Mesenchymal stem cell (in vitro differentiated cells and primary cell): ENCODE measurements around the gene PRXL2A.

Experiments used
- DNase-seq: peaks from one replicate; pipeline ENCODE4 v3.0.0-alpha.2; 2013
- H2AFZ ChIP-seq: one replicate; pipeline ENCODE4 v1.6.1; 2013; ENCODE audit warnings: low read depth, mild to moderate bottlenecking, control low read depth, inconsistent platforms, low read length, moderate library complexity
- H2AK5ac ChIP-seq: 2 replicates; pipeline ENCODE4 v1.6.1; 2013; ENCODE audit warnings: low read length, moderate library complexity, mild to moderate bottlenecking, inconsistent platforms; ENCODE audit not compliant: severe bottlenecking
- H2BK120ac ChIP-seq: one replicate; pipeline ENCODE4 v1.6.1; 2013; ENCODE audit warnings: low read depth, mild to moderate bottlenecking, inconsistent platforms, low read length, moderate library complexity
- H2BK12ac ChIP-seq, 2 experiments: one replicate each; pipeline ENCODE4 v1.6.1; 2013; ENCODE audit warnings: inconsistent platforms in 2 of 2, low read length in 2 of 2, mild to moderate bottlenecking in 2 of 2, moderate library complexity in 2 of 2, control low read depth in 1 of 2
- H2BK15ac ChIP-seq: one replicate; pipeline ENCODE4 v1.6.1; 2013; ENCODE audit warnings: mild to moderate bottlenecking, low read depth, inconsistent platforms; ENCODE audit not compliant: poor library complexity, severe bottlenecking
- H2BK5ac ChIP-seq: 2 replicates; pipeline ENCODE4 v1.6.1; 2013; ENCODE audit warnings: low read depth, mild to moderate bottlenecking, low read length, control low read depth, inconsistent platforms; ENCODE audit not compliant: poor library complexity, severe bottlenecking
- H3K14ac ChIP-seq, 2 experiments: one replicate each; pipeline ENCODE4 v1.6.1; 2013; ENCODE audit warnings: inconsistent platforms in 2 of 2, low read length in 2 of 2, control low read depth in 1 of 2, mild to moderate bottlenecking in 1 of 2, moderate library complexity in 1 of 2
- H3K18ac ChIP-seq, 2 experiments: one replicate each; pipeline ENCODE4 v1.6.1; 2013; ENCODE audit warnings: inconsistent platforms in 2 of 2, low read length in 2 of 2, control low read depth in 1 of 2, low read depth in 1 of 2, mild to moderate bottlenecking in 1 of 2
- H3K23ac ChIP-seq, 2 experiments: one replicate each; pipeline ENCODE4 v1.6.1; 2013; ENCODE audit warnings: inconsistent platforms in 2 of 2, low read length in 2 of 2, mild to moderate bottlenecking in 2 of 2, moderate library complexity in 2 of 2, control low read depth in 1 of 2
- H3K27ac ChIP-seq: 2 replicates; pipeline ENCODE4 v1.5.1; 2013; ENCODE audit warnings: mild to moderate bottlenecking, moderate library complexity, low read length, control low read depth, inconsistent platforms; ENCODE audit not compliant: poor library complexity, severe bottlenecking
- H3K27me3 ChIP-seq, 2 experiments: 2 replicates each; pipeline versions ENCODE4 v1.6.1 to v1.7.0; 2013; ENCODE audit warnings: low read length in 2 of 2, mild to moderate bottlenecking in 2 of 2, moderate library complexity in 2 of 2, control low read depth in 1 of 2, inconsistent platforms in 1 of 2; ENCODE audit not compliant: control insufficient read depth in 1 of 2, insufficient read depth in 1 of 2
- H3K36me3 ChIP-seq, 2 experiments: 2 replicates each; pipeline versions ENCODE4 v1.6.1 to v1.7.0; 2013; ENCODE audit warnings: low read length in 2 of 2, control low read depth in 1 of 2, inconsistent platforms in 1 of 2, low read depth in 1 of 2, mild to moderate bottlenecking in 1 of 2; ENCODE audit not compliant: insufficient read depth in 2 of 2, control insufficient read depth in 1 of 2
- H3K4ac ChIP-seq, 2 experiments: one replicate each; pipeline ENCODE4 v1.6.1; 2013; ENCODE audit warnings: inconsistent platforms in 2 of 2, low read length in 2 of 2, mild to moderate bottlenecking in 2 of 2, moderate library complexity in 2 of 2, control low read depth in 1 of 2, low read depth in 1 of 2
- H3K4me1 ChIP-seq: 2 replicates; pipeline ENCODE4 v1.6.1; 2013; ENCODE audit warnings: low read depth, low read length, control low read depth; ENCODE audit not compliant: control insufficient read depth, insufficient read depth
- H3K4me2 ChIP-seq: 2 replicates; pipeline ENCODE4 v1.6.1; 2013; ENCODE audit warnings: low read length, mild to moderate bottlenecking, inconsistent platforms; ENCODE audit not compliant: poor library complexity, severe bottlenecking
- H3K4me3 ChIP-seq, 2 experiments: 2 replicates each; pipeline versions ENCODE4 v1.5.1 to v1.7.0; 2013; ENCODE audit warnings: low read length in 2 of 2, mild to moderate bottlenecking in 2 of 2, control low read depth in 1 of 2, low read depth in 1 of 2; ENCODE audit not compliant: insufficient read depth in 1 of 2
- H3K79me1 ChIP-seq: replicated peaks from 2 replicates; pipeline ENCODE4 v1.6.1; 2013; ENCODE audit warnings: mild to moderate bottlenecking, control low read depth, low read length, inconsistent platforms; ENCODE audit not compliant: poor library complexity, severe bottlenecking
- H3K9ac ChIP-seq: 2 replicates; pipeline ENCODE4 v1.7.0; 2013; ENCODE audit warnings: mild to moderate bottlenecking, low read length, moderate library complexity
- H3K9me3 ChIP-seq: 2 replicates; pipeline ENCODE4 v1.7.0; 2013; ENCODE audit warnings: mild to moderate bottlenecking, low read length; ENCODE audit not compliant: control insufficient read depth
- H4K8ac ChIP-seq: one replicate; pipeline ENCODE4 v1.6.1; 2013; ENCODE audit warnings: inconsistent platforms, mild to moderate bottlenecking, low read length, moderate library complexity
- H4K91ac ChIP-seq: one replicate; pipeline ENCODE4 v1.6.1; 2013; ENCODE audit warnings: mild to moderate bottlenecking, low read length, inconsistent platforms
- WGBS: methylation state at CpG from one replicate; pipeline ENCODE4 v1.1.7; 2013; ENCODE audit warnings: mixed read lengths; 5-methylcytosine and 5-hydroxymethylcytosine counted together

The PRXL2A gene

GRCh38 chr10:80447436-80448190, 39.3 kb downstream of the PRXL2A start:
- H2BK5ac ChIP-seq = no peak overlapping the region
- H2BK15ac ChIP-seq = no peak overlapping the region
- H2AK5ac ChIP-seq = no peak overlapping the region
- H3K9ac ChIP-seq = no peak overlapping the region
- H3K36me3 ChIP-seq = no peaks in the 10 kb centered on the region
- H3K27ac ChIP-seq = no peak overlapping the region
- 74% methylated on average over 5 of the region's 7 CpGs for WGBS
- no peak overlapping the region for H4K91ac ChIP-seq
- peaks cover 11% of the 10 kb centered on the region for H3K4me1 ChIP-seq
- no peak overlapping the region for H2BK12ac ChIP-seq
- H3K4me3 ChIP-seq = no peak overlapping the region
- DNase-seq = no peak
- no peak overlapping the region for H3K4ac ChIP-seq
- peaks cover 6% of the 10 kb centered on the region for H3K79me1 ChIP-seq
- H2AFZ ChIP-seq = no peak overlapping the region
- no peak overlapping the region for H2BK120ac ChIP-seq
- no peak overlapping the region for H3K4me2 ChIP-seq
- no peak overlapping the region for H3K18ac ChIP-seq
- H3K9me3 ChIP-seq = no peaks in the 10 kb centered on the region
- H3K14ac ChIP-seq = no peak overlapping the region
- peak overlapping the region; percentile 35 for H4K8ac ChIP-seq
- H3K27me3 ChIP-seq = no peaks in the 10 kb centered on the region
- no peak overlapping the region for H3K23ac ChIP-seq

GRCh38 chr10:80448209-80448942, 40.0 kb downstream of the PRXL2A start:
- Histone ChIP-seq H3K23ac (no peak overlapping the region), H2BK12ac (no peak overlapping the region), H3K9me3 (no peaks in the 10 kb centered on the region), H3K4me3 (no peak overlapping the region), H2AK5ac (no peak overlapping the region), H4K8ac (no peak overlapping the region), H3K4me1 (peaks cover 14% of the 10 kb centered on the region), H2BK5ac (no peak overlapping the region), H3K9ac (no peak overlapping the region), H3K79me1 (peaks cover 6% of the 10 kb centered on the region), H3K27ac (no peak overlapping the region), H3K14ac (no peak overlapping the region), H4K91ac (no peak overlapping the region), H3K4me2 (no peak overlapping the region), H3K36me3 (no peaks in the 10 kb centered on the region), H2AFZ (no peak overlapping the region), H2BK15ac (no peak overlapping the region), H3K18ac (no peak overlapping the region), H2BK120ac (no peak overlapping the region), H3K27me3 (no peaks in the 10 kb centered on the region), H3K4ac (no peak overlapping the region)
- DNase-seq = no peak
- WGBS = 100% methylated on average over 2 of the region's 4 CpGs

- Histone ChIP-seq H4K91ac (no peak overlapping the region), H4K8ac (no peak overlapping the region), H2BK120ac (no peak overlapping the region), H3K9ac (no peak overlapping the region), H3K4me2 (no peak overlapping the region), H2BK15ac (no peak overlapping the region), H3K79me1 (peaks cover 6% of the 10 kb centered on the region), H3K27ac (no peak overlapping the region), H3K27me3 (no peaks in the 10 kb centered on the region), H2BK5ac (no peak overlapping the region), H3K23ac (no peak overlapping the region), H3K4ac (no peak overlapping the region), H2AK5ac (no peak overlapping the region), H2BK12ac (no peak overlapping the region), H3K4me1 (peaks cover 7% of the 10 kb centered on the region), H3K14ac (no peak overlapping the region), H3K36me3 (no peaks in the 10 kb centered on the region), H3K18ac (no peak overlapping the region), H3K9me3 (no peaks in the 10 kb centered on the region), H3K4me3 (no peak overlapping the region), H2AFZ (no peak overlapping the region)
- 50% methylated on average over 1 of the region's 2 CpGs for WGBS
- DNase-seq = no peak
Measured at GRCh38 chr10:80449520-80449919, 41.2 kb downstream of the PRXL2A start.

GRCh38 chr10:80451132-80451531, 42.8 kb downstream of the PRXL2A start:
- Histone ChIP-seq H3K9ac (no peak overlapping the region), H3K23ac (no peak overlapping the region), H3K79me1 (peaks cover 6% of the 10 kb centered on the region), H3K9me3 (no peaks in the 10 kb centered on the region), H4K91ac (no peak overlapping the region), H2BK120ac (no peak overlapping the region), H3K4me1 (peaks cover 11% of the 10 kb centered on the region), H3K36me3 (no peaks in the 10 kb centered on the region), H2AK5ac (no peak overlapping the region), H4K8ac (no peak overlapping the region), H3K14ac (no peak overlapping the region), H3K18ac (no peak overlapping the region), H2BK12ac (no peak overlapping the region), H2BK5ac (no peak overlapping the region), H3K4me3 (no peak overlapping the region), H3K27ac (no peak overlapping the region), H2BK15ac (no peak overlapping the region), H3K27me3 (no peaks in the 10 kb centered on the region), H3K4me2 (no peak overlapping the region), H2AFZ (no peak overlapping the region), H3K4ac (no peak overlapping the region)
- no peak for DNase-seq
- WGBS = 100% methylated on average over 1 of the region's 1 CpG
